ENCODE measurements around the gene GRM7.

The GRM7 gene

DNA sequence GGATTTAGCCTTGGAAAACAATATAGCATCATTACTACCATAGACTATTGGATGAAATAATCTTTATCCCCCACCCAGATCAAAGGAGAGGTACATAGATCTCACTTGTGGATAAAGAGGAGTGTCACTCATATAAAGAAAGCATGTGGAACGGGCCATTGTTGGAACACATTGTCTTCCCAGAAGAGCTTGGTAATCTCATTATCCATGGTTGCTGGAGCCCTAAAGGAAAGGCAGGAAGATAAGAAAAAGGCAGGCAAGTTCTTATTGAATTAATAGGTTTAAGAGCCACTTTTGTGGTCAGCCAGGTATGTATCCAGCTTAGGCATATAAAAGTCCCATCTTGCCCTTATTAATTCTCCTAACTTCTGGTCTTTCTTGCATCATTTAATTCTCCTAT, 659.1 kb downstream of the GRM7 start:
- Histone ChIP-seq H3K9ac (ENCODE audit: low read length) (no peak overlapping the region), H3K36me3 (replicated peaks; ENCODE audit: low read depth, low read length) (no peaks in the 10 kb centered on the region), H4K20me1 (ENCODE audit: insufficient read depth, low read length) (no peaks in the 10 kb centered on the region), H2AFZ (ENCODE audit: low read depth, low read length) (no peak overlapping the region), H3K27ac (ENCODE audit: low read length) (no peak overlapping the region), H3K4me3 (ENCODE audit: low read length) (no peak overlapping the region), H3K79me2 (ENCODE audit: low read length) (no peaks in the 10 kb centered on the region), H3K4me1 (ENCODE audit: low read length) (no peaks in the 10 kb centered on the region), H3K4me2 (ENCODE audit: low read length) (no peak overlapping the region), H3K9me3 (ENCODE audit: insufficient read depth, low read length) (no peaks in the 10 kb centered on the region), H3K27me3 (ENCODE audit: low read depth, low read length) (no peaks in the 10 kb centered on the region)
- TF ChIP-seq EZH2phosphoT487 (IDR thresholded peaks at IDR 0.05; ENCODE audit: low read depth) (no peak), CTCF (IDR thresholded peaks at IDR 0.05; ENCODE audit: low read depth, low read length) (no peak)

DNA sequence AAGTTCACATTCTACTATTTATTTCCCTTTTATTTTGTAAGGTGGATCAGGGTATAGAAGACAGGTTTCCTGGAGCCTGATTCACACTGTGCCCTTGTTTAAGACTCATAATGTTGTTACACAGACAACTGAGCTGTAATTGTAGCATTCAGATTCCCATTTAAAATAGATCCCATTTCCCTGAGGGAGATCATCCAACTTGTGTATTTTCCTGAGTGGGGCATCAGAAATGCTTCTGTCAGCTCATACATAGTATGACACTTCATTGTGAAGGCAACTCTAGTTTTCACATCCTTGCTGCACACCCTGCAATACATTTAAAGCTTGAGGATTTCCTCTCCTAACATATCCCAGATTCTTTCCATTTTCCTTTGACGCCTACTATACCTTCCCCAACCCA, 659.7 kb downstream of the GRM7 start:
- no peaks in the 10 kb centered on the region for H3K27me3 ChIP-seq (ENCODE audit: low read depth, low read length)
- TF ChIP-seq EZH2phosphoT487 (IDR thresholded peaks at IDR 0.05; ENCODE audit: low read depth), result no peak
- TF ChIP-seq CTCF (IDR thresholded peaks at IDR 0.05; ENCODE audit: low read depth, low read length), result no peak
- no peaks in the 10 kb centered on the region for H4K20me1 ChIP-seq (ENCODE audit: insufficient read depth, low read length)
- no peak overlapping the region for H3K4me2 ChIP-seq (ENCODE audit: low read length)
- H3K79me2 ChIP-seq (ENCODE audit: low read length), result no peaks in the 10 kb centered on the region
- H3K9ac ChIP-seq (ENCODE audit: low read length), result no peak overlapping the region
- no peaks in the 10 kb centered on the region for H3K4me1 ChIP-seq (ENCODE audit: low read length)
- H3K4me3 ChIP-seq (ENCODE audit: low read length), result no peak overlapping the region
- no peaks in the 10 kb centered on the region for H3K9me3 ChIP-seq (ENCODE audit: insufficient read depth, low read length)
- H2AFZ ChIP-seq (ENCODE audit: low read depth, low read length), result no peak overlapping the region
- no peaks in the 10 kb centered on the region for H3K36me3 ChIP-seq (replicated peaks; ENCODE audit: low read depth, low read length)
- no peak overlapping the region for H3K27ac ChIP-seq (ENCODE audit: low read length)

DNA sequence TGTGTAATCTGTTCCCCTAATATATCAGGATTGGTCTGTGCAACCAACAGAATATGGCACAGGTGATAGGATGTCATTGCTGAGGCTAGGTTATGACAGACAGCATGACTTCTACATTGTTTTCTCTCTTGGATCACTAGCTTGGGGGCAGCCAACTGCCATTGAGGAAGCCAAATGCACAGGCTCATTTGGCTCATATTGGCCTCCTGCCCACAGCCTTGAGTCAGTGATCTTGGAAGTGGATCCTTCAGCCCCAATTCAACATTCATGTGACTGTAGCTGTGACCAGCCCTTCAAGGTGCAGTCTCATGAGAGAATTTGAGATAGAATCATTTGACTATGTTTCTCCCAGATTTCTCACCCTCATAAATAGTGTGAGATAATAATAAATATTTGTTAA, 675.6 kb downstream of the GRM7 start:
- H3K27me3 ChIP-seq (ENCODE audit: low read depth, low read length), result no peaks in the 10 kb centered on the region
- no peaks in the 10 kb centered on the region for H3K79me2 ChIP-seq (ENCODE audit: low read length)
- no peaks in the 10 kb centered on the region for H3K36me3 ChIP-seq (replicated peaks; ENCODE audit: low read depth, low read length)
- no peaks in the 10 kb centered on the region for H3K4me1 ChIP-seq (ENCODE audit: low read length)
- no peak overlapping the region for H3K4me2 ChIP-seq (ENCODE audit: low read length)
- no peaks in the 10 kb centered on the region for H3K9me3 ChIP-seq (ENCODE audit: insufficient read depth, low read length)
- no peak overlapping the region for H3K9ac ChIP-seq (ENCODE audit: low read length)
- H3K4me3 ChIP-seq (ENCODE audit: low read length), result no peak overlapping the region
- TF ChIP-seq EZH2phosphoT487 (IDR thresholded peaks at IDR 0.05; ENCODE audit: low read depth) (no peak), CTCF (IDR thresholded peaks at IDR 0.05; ENCODE audit: low read depth, low read length) (no peak)
- H3K27ac ChIP-seq (ENCODE audit: low read length), result no peak overlapping the region
- H2AFZ ChIP-seq (ENCODE audit: low read depth, low read length), result no peak overlapping the region
- no peaks in the 10 kb centered on the region for H4K20me1 ChIP-seq (ENCODE audit: insufficient read depth, low read length)

- no peaks in the 10 kb centered on the region for H3K36me3 ChIP-seq (replicated peaks; ENCODE audit: low read depth, low read length)
- no peaks in the 10 kb centered on the region for H3K9me3 ChIP-seq (ENCODE audit: insufficient read depth, low read length)
- no peaks in the 10 kb centered on the region for H4K20me1 ChIP-seq (ENCODE audit: insufficient read depth, low read length)
Observed at GRCh38 chr3:7536921-7537320, 676.0 kb downstream of the GRM7 start.

More at GRCh38 chr3:7536921-7537320, 676.0 kb downstream of the GRM7 start:
- Histone ChIP-seq H3K4me3 (ENCODE audit: low read length) (no peak overlapping the region), H3K9ac (ENCODE audit: low read length) (no peak overlapping the region), H2AFZ (ENCODE audit: low read depth, low read length) (no peak overlapping the region), H3K79me2 (ENCODE audit: low read length) (no peaks in the 10 kb centered on the region), H3K4me1 (ENCODE audit: low read length) (no peaks in the 10 kb centered on the region), H3K27me3 (ENCODE audit: low read depth, low read length) (no peaks in the 10 kb centered on the region), H3K27ac (ENCODE audit: low read length) (no peak overlapping the region), H3K4me2 (ENCODE audit: low read length) (no peak overlapping the region)
- no peak for TF ChIP-seq EZH2phosphoT487 (IDR thresholded peaks at IDR 0.05; ENCODE audit: low read depth)
- TF ChIP-seq CTCF (IDR thresholded peaks at IDR 0.05; ENCODE audit: low read depth, low read length), result no peak
